Erythroblast (primary cell): Measurements from ENCODE around the gene TECRL.

ENCODE experiments used
- GATA1 ChIP-seq: IDR thresholded peaks from 2 replicates; pipeline ENCODE4 v1.6.1; 2011; ENCODE audit warnings: low read depth, mild to moderate bottlenecking, control low read depth, low read length, moderate library complexity
- POLR2A ChIP-seq: IDR thresholded peaks from 2 replicates; pipeline ENCODE4 v1.6.1; 2011; ENCODE audit warnings: mild to moderate bottlenecking, low read length

DNA sequence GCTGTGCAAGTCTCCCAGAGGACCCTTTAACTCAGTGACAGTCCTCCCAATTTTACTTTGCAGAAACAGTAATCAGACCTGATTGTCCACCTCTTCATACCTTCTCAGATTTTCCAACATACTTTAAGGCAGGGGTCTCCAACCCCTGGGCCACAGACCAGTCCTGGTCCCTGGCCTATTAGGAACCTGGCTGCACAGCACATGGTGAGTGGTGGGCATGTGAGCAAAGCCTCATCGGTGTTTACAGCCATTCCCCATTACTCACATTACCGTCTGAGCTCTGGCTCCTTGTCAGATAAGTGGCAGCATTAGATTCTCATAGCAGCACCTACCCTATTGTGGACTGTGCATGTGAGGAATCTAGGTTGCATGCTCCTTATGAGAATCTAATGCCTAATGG is 74.3 kb downstream of the TECRL start:
- TF ChIP-seq POLR2A (no peak), GATA1 (no peak)
